Measurements from ENCODE around the gene C9. TPM values are rescaled to one million over a fixed set of nuclear protein-coding genes. Genes with fewer than 3 reads are reported as not detected.

The C9 gene
- total and polyA plus RNA-seq, 2 experiments from 2014 or later, result not detected

DNA sequence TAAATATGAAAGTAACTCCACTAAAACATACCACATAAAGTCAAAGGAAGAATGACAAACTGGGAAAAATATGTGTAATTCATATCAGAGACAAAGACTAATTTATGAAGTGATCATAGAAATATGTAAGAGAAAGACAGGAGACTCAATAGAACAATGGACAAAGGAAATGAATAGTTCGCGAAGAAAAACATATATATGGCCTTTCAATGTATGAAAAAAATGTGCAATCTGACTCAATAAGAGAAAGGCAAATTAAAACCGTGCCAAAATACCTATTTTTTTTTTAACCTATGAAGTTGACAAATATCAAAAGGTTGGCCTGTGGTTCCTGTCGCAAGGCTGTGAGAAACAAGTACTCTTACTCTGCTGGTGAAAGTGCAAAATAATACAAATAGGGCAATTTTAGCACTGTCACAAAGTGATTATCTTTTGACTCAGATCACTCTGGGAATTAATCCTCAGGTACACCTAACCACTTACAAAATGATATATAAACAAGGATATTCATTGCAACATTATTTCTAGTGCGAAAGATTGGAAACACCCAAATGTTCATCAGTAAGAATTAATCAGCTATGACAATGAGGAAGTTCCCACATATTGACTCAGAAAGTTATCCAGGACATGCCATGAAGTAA, 3.7 kb downstream of the C9 start (continued):
- TF ChIP-seq EZH2 (IDR thresholded peaks at IDR 0.05; ENCODE audit: low read depth, unreplicated experiment), result no peak
- no peak for TF ChIP-seq JUNB (IDR thresholded peaks at IDR 0.05; ENCODE audit: unreplicated experiment)
- TF ChIP-seq, protein P1, sequence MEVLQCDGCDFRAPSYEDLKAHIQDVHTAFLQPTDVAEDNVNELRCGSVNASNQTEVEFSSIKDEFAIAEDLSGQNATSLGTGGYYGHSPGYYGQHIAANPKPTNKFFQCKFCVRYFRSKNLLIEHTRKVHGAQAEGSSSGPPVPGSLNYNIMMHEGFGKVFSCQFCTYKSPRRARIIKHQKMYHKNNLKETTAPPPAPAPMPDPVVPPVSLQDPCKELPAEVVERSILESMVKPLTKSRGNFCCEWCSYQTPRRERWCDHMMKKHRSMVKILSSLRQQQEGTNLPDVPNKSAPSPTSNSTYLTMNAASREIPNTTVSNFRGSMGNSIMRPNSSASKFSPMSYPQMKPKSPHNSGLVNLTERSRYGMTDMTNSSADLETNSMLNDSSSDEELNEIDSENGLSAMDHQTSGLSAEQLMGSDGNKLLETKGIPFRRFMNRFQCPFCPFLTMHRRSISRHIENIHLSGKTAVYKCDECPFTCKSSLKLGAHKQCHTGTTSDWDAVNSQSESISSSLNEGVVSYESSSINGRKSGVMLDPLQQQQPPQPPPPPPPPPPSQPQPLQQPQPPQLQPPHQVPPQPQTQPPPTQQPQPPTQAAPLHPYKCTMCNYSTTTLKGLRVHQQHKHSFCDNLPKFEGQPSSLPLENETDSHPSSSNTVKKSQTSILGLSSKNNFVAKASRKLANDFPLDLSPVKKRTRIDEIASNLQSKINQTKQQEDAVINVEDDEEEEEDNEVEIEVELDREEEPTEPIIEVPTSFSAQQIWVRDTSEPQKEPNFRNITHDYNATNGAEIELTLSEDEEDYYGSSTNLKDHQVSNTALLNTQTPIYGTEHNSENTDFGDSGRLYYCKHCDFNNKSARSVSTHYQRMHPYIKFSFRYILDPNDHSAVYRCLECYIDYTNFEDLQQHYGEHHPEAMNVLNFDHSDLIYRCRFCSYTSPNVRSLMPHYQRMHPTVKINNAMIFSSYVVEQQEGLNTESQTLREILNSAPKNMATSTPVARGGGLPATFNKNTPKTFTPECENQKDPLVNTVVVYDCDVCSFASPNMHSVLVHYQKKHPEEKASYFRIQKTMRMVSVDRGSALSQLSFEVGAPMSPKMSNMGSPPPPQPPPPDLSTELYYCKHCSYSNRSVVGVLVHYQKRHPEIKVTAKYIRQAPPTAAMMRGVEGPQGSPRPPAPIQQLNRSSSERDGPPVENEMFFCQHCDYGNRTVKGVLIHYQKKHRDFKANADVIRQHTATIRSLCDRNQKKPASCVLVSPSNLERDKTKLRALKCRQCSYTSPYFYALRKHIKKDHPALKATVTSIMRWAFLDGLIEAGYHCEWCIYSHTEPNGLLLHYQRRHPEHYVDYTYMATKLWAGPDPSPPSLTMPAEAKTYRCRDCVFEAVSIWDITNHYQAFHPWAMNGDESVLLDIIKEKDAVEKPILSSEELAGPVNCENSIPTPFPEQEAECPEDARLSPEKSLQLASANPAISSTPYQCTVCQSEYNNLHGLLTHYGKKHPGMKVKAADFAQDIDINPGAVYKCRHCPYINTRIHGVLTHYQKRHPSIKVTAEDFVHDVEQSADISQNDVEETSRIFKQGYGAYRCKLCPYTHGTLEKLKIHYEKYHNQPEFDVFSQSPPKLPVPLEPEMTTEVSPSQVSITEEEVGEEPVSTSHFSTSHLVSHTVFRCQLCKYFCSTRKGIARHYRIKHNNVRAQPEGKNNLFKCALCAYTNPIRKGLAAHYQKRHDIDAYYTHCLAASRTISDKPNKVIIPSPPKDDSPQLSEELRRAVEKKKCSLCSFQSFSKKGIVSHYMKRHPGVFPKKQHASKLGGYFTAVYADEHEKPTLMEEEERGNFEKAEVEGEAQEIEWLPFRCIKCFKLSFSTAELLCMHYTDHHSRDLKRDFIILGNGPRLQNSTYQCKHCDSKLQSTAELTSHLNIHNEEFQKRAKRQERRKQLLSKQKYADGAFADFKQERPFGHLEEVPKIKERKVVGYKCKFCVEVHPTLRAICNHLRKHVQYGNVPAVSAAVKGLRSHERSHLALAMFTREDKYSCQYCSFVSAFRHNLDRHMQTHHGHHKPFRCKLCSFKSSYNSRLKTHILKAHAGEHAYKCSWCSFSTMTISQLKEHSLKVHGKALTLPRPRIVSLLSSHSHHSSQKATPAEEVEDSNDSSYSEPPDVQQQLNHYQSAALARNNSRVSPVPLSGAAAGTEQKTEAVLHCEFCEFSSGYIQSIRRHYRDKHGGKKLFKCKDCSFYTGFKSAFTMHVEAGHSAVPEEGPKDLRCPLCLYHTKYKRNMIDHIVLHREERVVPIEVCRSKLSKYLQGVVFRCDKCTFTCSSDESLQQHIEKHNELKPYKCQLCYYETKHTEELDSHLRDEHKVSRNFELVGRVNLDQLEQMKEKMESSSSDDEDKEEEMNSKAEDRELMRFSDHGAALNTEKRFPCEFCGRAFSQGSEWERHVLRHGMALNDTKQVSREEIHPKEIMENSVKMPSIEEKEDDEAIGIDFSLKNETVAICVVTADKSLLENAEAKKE (CRISPR knock-in tag; IDR thresholded peaks at IDR 0.05), result no peak

DNA sequence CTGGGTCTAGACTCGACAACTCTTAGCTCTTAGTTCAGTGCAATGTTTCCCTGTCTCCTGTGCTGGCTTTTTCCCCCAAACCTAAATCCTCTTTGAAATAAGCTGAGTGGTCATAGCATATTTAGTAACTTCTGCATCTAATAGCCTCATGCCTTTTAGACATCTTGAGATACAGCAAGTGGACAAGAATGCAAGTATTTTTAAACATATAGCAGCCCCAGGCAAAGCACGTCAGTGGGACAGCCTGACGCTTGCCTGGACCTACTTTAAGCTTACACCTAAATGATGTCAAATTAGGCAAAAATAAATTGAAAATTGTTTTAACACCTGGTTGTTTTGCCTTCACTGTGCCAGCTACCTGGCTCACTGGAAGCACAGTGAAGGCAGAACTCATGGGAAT, 8.0 kb downstream of the C9 start:
- no peaks in the 10 kb centered on the region for H3K4me1 ChIP-seq (ENCODE audit: insufficient read depth)
- Mint-ChIP-seq H3K36me3 (ENCODE audit: low read depth) (peaks cover 15% of the 10 kb centered on the region), H3K9me3 (peaks cover 20% of the 10 kb centered on the region), H3K27me3 (ENCODE audit: insufficient read depth, low read depth, poor library complexity) (no peaks in the 10 kb centered on the region), H3K4me1 (peaks cover 12% of the 10 kb centered on the region), H3K27ac (no peak overlapping the region), H3K4me3 (no peak overlapping the region)
- H3K4me3 ChIP-seq, result no peak overlapping the region
- H2AFZ ChIP-seq, result no peak overlapping the region
- no peak overlapping the region for H3K27ac ChIP-seq (ENCODE audit: low read depth)
- no peak overlapping the region for H3K4me2 ChIP-seq
- no peaks in the 10 kb centered on the region for H3K27me3 ChIP-seq (ENCODE audit: insufficient read depth)
- DNase-seq (ENCODE audit: low spot score) (no peak), ATAC-seq (no peak)
- H4K20me1 ChIP-seq (replicated peaks; ENCODE audit: insufficient read depth), result no peaks in the 10 kb centered on the region
- no peaks in the 10 kb centered on the region; the same call in 1 of the 2 replicates for H3K36me3 ChIP-seq (ENCODE audit: insufficient read depth)
- H3K9me2 ChIP-seq (ENCODE audit: insufficient read depth), result peaks cover 19% of the 10 kb centered on the region
- H3K79me2 ChIP-seq (replicated peaks; ENCODE audit: insufficient read depth), result no peaks in the 10 kb centered on the region
- H3F3A ChIP-seq (replicated peaks; ENCODE audit: low read depth), result no peaks in the 10 kb centered on the region
- TF ChIP-seq STAT1 (IDR thresholded peaks at IDR 0.05; ENCODE audit: unreplicated experiment) (no peak), POLR2AphosphoS5 (IDR thresholded peaks at IDR 0.05; ENCODE audit: low read depth) (no peak), CREB1 (CRISPR knock-in tag; IDR thresholded peaks at IDR 0.05; ENCODE audit: low read depth) (no peak), ZNF331 (CRISPR knock-in tag; IDR thresholded peaks at IDR 0.05; ENCODE audit: low read depth) (no peak)
- TF ChIP-seq, protein P1 (CRISPR knock-in tag; IDR thresholded peaks at IDR 0.05), result no peak
- TF ChIP-seq, protein P2, sequence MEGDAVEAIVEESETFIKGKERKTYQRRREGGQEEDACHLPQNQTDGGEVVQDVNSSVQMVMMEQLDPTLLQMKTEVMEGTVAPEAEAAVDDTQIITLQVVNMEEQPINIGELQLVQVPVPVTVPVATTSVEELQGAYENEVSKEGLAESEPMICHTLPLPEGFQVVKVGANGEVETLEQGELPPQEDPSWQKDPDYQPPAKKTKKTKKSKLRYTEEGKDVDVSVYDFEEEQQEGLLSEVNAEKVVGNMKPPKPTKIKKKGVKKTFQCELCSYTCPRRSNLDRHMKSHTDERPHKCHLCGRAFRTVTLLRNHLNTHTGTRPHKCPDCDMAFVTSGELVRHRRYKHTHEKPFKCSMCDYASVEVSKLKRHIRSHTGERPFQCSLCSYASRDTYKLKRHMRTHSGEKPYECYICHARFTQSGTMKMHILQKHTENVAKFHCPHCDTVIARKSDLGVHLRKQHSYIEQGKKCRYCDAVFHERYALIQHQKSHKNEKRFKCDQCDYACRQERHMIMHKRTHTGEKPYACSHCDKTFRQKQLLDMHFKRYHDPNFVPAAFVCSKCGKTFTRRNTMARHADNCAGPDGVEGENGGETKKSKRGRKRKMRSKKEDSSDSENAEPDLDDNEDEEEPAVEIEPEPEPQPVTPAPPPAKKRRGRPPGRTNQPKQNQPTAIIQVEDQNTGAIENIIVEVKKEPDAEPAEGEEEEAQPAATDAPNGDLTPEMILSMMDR (conservative IDR thresholded peaks at IDR 0.05; ENCODE audit: low read depth in 2 of 2), result no peak

All from GM23338 (cell line).